HL-60 (cell line): ENCODE measurements around the gene COQ10B.

ENCODE experiments used
- CTCF ChIP-seq: IDR thresholded peaks from one replicate; pipeline ENCODE4 v1.5.1; 2011; ENCODE audit warnings: low read length, control low read depth, inconsistent platforms; ENCODE audit not compliant: insufficient read depth
- TF ChIP-seq, protein P1 (sequence below): IDR thresholded peaks from 2 replicates; pipeline ENCODE4 v1.6.1; 2012; ENCODE audit warnings: low read depth; ENCODE audit not compliant: insufficient replicate concordance

DNA sequence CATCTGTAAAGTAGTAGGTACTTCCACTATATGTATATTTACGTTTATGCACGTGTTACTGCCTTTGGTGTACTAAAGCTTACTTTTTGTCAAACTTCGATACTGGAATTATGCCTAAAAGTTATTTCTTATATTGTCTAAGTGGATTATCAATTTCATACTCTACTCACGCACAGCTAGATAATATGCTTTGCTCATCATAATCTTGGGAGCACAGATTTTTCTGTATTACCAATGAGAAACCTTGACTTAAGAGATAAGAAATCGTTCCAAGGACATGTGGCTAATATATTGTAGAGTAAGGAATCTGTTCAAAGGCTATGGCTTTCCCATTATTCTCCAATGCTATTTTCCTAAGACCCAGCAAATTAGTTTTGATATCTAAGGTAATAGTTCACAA lies 53.3 kb downstream of the COQ10B start:
- TF ChIP-seq CTCF: no peak
- TF ChIP-seq, protein P1, sequence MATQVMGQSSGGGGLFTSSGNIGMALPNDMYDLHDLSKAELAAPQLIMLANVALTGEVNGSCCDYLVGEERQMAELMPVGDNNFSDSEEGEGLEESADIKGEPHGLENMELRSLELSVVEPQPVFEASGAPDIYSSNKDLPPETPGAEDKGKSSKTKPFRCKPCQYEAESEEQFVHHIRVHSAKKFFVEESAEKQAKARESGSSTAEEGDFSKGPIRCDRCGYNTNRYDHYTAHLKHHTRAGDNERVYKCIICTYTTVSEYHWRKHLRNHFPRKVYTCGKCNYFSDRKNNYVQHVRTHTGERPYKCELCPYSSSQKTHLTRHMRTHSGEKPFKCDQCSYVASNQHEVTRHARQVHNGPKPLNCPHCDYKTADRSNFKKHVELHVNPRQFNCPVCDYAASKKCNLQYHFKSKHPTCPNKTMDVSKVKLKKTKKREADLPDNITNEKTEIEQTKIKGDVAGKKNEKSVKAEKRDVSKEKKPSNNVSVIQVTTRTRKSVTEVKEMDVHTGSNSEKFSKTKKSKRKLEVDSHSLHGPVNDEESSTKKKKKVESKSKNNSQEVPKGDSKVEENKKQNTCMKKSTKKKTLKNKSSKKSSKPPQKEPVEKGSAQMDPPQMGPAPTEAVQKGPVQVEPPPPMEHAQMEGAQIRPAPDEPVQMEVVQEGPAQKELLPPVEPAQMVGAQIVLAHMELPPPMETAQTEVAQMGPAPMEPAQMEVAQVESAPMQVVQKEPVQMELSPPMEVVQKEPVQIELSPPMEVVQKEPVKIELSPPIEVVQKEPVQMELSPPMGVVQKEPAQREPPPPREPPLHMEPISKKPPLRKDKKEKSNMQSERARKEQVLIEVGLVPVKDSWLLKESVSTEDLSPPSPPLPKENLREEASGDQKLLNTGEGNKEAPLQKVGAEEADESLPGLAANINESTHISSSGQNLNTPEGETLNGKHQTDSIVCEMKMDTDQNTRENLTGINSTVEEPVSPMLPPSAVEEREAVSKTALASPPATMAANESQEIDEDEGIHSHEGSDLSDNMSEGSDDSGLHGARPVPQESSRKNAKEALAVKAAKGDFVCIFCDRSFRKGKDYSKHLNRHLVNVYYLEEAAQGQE: no peak
